Left cardiac atrium (tissue), 4 donors: ENCODE data around the gene PPFIA4. TPM values are rescaled to one million over a fixed set of nuclear protein-coding genes. Genes with fewer than 3 reads are reported as not detected.
A peak's percentile ranks its signal among the peaks of the same experiment; 100 is the strongest.

Experiments used
- ATAC-seq, 2 donors: fragments of 200-7000 bp; cut with Tn5 transposase; one replicate each; pipeline ENCODE4 v1.9.1; 2020; ENCODE audit warnings: mild to moderate bottlenecking in 2 of 2, moderate library complexity in 2 of 2
- DNase-seq: peaks from one replicate; pipeline ENCODE4 v3.0.0-alpha.2; 2020
- intact Hi-C, 2 donors: fragments of 100-400 bp; cut with DNase I; formaldehyde crosslinking; loops; one replicate each; pipeline versions ENCODE4 v1.14.1 to v1.15.1; 2022 to 2023
- total RNA-seq, 2 donors: library from RNA; stranded (reverse); fragmentation: NEBNext Ultra II Directional; extraction: Animal tissue kit (Norgen Biotek cat#: 25700); gene quantifications; one replicate each; pipeline ENCODE4 v1.2.1, GENCODE V29; 2021
- donor health status: DM: no; HTN: yes; CAD: no.
- donor health status: DM: no; HTN: yes; CAD: no; lungs with severe emphysema.
- donor health status: DM: yes; HTN: yes; CAD: no.
- donor health status: Dilated cardiomyopathy.

Gene PPFIA4
- total RNA-seq, 2 donors from 2014 or later: 16.0 to 16.3 TPM

- DNase-seq (no peak), ATAC-seq (no peak)
- intact Hi-C loops: loop anchor here in 1 of 2 donors (5.0 kb wide), 1 partner anchor 48 kb away; no protein-coding TSS in a partner anchor
These were observed 78.6 kb downstream of the PPFIA4 start for GRCh38 chr1:203104789-203105390.

GRCh38 chr1:203112475-203112874 is 86.2 kb downstream of the PPFIA4 start:
- ATAC-seq: no peak
- intact Hi-C loops: loop anchor here in 1 of 2 donors (5.0 kb wide), 1 partner anchor 70 kb away; no protein-coding TSS in a partner anchor
- no peak for DNase-seq

- ATAC-seq: no peak
- intact Hi-C loops: loop anchor here in 1 of 2 donors (5.0 kb wide), 1 partner anchor 71 kb away; no protein-coding TSS in a partner anchor
- DNase-seq: no peak
These were observed 87.0 kb downstream of the PPFIA4 start for GRCh38 chr1:203113308-203113707.

- intact Hi-C loops: loop anchor here in 1 of 2 donors (5.0 kb wide), 1 partner anchor 72 kb away; no protein-coding TSS in a partner anchor
- no peak for ATAC-seq
These were observed 87.9 kb downstream of the PPFIA4 start for GRCh38 chr1:203114202-203114601.

GRCh38 chr1:203116091-203116820 is 90.0 kb downstream of the PPFIA4 start:
- no peak for ATAC-seq

More at GRCh38 chr1:203114202-203114601, 87.9 kb downstream of the PPFIA4 start:
- DNase-seq: no peak

GRCh38 chr1:203117611-203118575 is 91.6 kb downstream of the PPFIA4 start:
- ATAC-seq: peak; percentile 94 to 96
- peak; percentile 82 for DNase-seq
- intact Hi-C loops: loop anchor here (2.0 to 5.0 kb wide), 4 partner anchors 53 to 101 kb away; no protein-coding TSS in a partner anchor

More at GRCh38 chr1:203116091-203116820, 90.0 kb downstream of the PPFIA4 start:
- intact Hi-C loops: loop anchor here in 1 of 2 donors (5.0 kb wide), 1 partner anchor 101 kb away; no protein-coding TSS in a partner anchor
- no peak for DNase-seq

- DNase-seq (no peak), ATAC-seq (no peak)
- intact Hi-C loops: no loop called here
These were observed 94.2 kb downstream of the PPFIA4 start for GRCh38 chr1:203120325-203121153.

GRCh38 chr1:203121186-203122015 is 95.1 kb downstream of the PPFIA4 start:
- DNase-seq (no peak), ATAC-seq (no peak)
- intact Hi-C loops: no loop called here

- ATAC-seq (no peak), DNase-seq (no peak)
- intact Hi-C loops: no loop called here
These were observed 95.9 kb downstream of the PPFIA4 start for GRCh38 chr1:203122159-203122558.

- DNase-seq (no peak), ATAC-seq (no peak)
- intact Hi-C loops: no loop called here
These were observed 97.7 kb downstream of the PPFIA4 start for GRCh38 chr1:203124011-203124410.

- ATAC-seq: no peak
- intact Hi-C loops: loop anchor here in 1 of 2 donors (5.0 kb wide), 1 partner anchor 87 kb away; no protein-coding TSS in a partner anchor
- DNase-seq: no peak
These were observed 98.4 kb downstream of the PPFIA4 start for GRCh38 chr1:203124546-203125317.

GRCh38 chr1:203126151-203126865 is 100.0 kb downstream of the PPFIA4 start:
- ATAC-seq: no peak
- intact Hi-C loops: loop anchor here in 1 of 2 donors (5.0 kb wide), 1 partner anchor 89 kb away; no protein-coding TSS in a partner anchor
- DNase-seq: no peak

- peak in 1 of 2 donors; percentile 8 for ATAC-seq
- DNase-seq: no peak
- intact Hi-C loops: loop anchor here in 1 of 2 donors (5.0 kb wide), 1 partner anchor 90 kb away; no protein-coding TSS in a partner anchor
These were observed 100.8 kb downstream of the PPFIA4 start for GRCh38 chr1:203126866-203127665.

GRCh38 chr1:203127666-203128430 is 101.6 kb downstream of the PPFIA4 start, which contains the start of gene ADORA1:
Gene ADORA1 (plus strand): TSS chr1:203127726. CDS start chr1:203128842, 1,116 bp downstream.
- peak; percentile 79 to 87 for ATAC-seq
- DNase-seq: peak; percentile 72
- intact Hi-C loops: loop anchor here in 1 of 2 donors (5.0 kb wide), 1 partner anchor 91 kb away; no protein-coding TSS in a partner anchor
